HG03558 (cell line): ENCODE data around the gene LHX5.
A peak's percentile ranks its signal among the peaks of the same experiment; 100 is the strongest.

Experiments used
- ATAC-seq: cut with Tn5 transposase; IDR thresholded peaks from one replicate; pipeline ENCODE4 v1.9.1; 2021; ENCODE audit warnings: moderate number of reproducible peaks; ENCODE audit not compliant: unreplicated experiment; ENCODE audit errors: extremely low read depth

LHX5 gene

DNA sequence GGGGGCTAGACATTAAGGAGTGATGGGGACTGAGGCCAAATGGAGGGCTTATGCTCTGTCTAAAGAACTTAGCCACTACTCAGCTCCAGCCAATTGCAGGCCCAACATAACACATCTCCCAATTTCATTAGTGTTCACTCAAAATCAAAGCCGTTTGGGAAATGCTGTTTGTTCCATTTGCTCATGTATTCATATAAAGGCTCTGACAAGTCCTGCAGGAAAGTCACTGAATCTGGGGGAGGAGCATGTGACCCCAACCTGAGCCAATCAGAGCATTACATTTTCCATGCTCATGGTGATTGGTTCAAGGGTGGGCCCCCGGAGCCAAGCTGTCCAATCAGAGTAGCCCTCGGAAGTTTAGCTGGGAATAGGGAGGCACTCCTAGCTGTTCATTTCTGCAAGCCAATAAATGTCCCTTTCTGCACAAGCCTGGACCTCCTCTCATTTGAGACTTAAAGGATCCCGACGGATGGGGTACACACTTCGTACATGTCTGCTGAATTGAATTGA lies 28.6 kb downstream of the LHX5 start:
- no peak for ATAC-seq

DNA sequence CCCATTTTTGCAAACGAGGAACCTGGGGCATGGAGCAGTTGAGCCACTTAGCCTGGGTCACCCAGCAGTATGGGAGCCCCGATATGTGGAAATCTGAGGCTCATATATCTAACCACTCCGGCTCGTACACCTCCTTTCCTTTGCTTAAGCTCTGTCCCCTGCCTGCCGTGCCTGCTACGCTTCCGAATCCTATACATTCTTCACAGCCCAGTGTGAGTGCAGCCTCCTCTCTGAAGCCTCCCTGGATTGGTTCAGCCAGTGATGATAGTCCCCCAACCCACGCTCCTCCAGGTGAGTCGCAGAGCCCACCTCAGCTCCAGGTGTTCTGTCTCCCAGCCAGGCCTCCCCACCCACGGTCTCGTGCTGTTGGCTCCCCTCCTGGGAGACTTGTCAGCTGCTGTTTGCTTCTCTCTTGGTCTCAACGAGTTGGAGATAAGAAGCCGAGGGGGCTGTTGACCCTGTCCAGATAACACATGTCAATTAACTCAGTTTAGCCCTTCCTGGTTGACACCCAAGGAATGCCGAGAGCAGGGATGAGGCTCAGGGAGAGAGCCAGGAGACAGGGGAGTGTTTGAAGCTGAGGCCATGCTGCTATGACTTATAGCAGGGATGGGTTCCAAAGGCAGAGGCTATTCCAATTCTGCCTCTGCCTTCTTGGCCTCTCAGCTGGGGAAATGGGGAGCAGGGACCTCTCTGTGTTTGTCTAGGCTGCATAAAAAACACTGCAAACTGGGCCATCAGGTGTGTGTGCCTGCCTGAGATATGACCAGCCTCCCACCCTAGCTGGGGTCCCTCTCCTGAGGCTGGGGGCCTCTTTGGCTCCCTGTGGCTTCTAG lies 30.5 kb downstream of the LHX5 start:
- ATAC-seq = no peak

DNA sequence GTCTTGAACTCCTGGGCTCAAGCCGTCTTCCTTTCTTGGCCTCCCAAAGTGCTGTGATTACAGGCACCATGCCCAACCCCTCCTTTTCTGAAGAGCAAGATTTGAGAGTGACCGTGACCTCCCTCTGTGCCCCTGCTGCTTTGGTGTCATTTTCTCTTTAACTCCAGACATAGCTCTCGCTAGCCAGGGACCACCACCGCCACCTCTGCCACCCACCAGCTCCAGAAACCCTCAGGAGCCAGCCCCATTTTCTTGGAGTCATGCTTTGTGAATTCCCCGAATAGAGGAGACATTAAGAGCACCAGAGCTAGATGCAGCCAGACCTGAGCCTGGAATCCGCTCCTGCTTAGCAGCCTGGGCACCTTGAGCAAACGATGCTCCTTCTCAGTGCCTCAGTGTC lies 31.3 kb downstream of the LHX5 start:
- no peak for ATAC-seq

DNA sequence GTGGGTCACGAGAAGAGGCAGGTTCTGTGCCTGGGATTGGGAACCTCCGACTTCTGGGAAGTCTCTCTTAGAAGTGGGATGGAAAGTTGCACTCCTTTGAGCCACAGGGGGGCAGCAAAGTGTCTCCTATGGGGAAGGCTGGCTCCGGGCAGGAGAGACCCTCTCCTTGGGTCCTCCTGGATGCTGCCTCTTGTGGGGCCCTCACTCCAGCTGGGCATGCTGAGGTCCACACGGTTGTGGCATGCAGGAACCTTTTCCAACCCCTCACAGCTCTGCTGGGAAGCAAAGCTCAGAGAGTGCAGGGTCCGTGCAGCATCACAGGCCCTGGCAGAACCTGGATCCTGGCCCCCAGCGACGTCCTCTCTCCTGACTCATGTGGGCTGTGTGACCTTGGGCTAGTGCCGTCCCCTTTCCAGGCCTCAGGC lies 32.1 kb downstream of the LHX5 start:
- ATAC-seq = no peak

DNA sequence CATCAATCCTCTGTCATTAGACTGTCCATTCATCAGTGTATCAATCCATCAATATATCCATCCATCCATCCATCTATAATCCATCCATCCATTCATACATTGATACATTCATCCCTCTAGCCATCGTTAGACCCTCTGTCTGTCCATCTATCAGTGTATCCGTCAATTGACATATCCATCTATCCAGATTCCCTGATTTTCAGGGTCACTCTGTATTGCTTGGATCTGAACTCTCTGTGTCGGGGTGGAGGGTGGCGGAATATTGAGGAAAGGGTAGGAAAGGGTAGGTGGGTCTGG lies 32.4 kb downstream of the LHX5 start:
- ATAC-seq = no peak

DNA sequence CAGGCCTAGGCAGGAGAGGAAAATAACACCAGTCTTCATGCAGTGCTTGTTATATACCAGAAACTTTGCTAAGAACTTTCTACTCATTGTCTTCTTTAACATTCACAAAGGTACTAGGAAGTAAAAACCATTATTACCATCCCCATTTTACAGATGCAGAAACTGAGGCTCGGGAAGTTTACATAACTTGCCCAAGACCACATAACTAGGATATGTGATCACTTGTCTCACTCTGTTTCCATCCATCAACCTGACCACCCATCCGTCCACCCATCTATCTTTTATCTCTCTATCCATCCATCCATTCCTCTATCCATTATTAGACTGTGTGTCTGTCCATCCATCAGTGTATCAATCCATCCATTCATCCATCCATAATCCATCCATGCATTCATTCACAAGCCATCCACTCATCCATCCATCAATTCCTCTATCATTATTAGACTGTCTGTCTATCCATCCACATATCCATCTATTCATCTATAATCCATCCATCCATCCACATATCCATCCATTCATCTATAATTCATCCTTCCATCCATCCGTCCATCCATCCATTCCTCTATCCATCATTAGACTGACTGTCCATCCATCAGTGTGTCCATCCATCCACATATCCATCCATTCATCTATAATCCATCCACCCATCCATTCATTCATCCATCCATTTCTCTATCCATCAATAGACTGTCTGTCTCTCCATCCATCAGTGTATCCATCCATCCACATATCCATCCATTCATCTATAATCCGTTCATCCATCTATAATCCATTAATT lies 33.0 kb downstream of the LHX5 start:
- ATAC-seq = no peak

DNA sequence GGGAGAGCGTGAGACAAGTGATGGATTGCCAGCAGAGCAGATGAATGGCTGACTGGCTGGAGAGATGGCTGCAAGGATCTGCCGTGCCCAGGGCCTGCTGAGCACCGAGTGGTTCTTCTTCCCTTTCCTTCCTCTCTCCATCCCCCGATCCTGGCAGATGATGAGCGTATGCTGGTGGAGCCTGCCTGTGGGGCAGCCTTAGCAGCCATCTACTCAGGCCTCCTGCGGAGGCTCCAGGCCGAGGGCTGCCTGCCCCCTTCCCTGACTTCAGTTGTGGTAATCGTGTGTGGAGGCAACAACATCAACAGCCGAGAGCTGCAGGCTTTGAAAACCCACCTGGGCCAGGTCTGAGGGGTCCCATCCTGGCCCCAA lies 34.0 kb downstream of the LHX5 start:
- ATAC-seq = no peak

DNA sequence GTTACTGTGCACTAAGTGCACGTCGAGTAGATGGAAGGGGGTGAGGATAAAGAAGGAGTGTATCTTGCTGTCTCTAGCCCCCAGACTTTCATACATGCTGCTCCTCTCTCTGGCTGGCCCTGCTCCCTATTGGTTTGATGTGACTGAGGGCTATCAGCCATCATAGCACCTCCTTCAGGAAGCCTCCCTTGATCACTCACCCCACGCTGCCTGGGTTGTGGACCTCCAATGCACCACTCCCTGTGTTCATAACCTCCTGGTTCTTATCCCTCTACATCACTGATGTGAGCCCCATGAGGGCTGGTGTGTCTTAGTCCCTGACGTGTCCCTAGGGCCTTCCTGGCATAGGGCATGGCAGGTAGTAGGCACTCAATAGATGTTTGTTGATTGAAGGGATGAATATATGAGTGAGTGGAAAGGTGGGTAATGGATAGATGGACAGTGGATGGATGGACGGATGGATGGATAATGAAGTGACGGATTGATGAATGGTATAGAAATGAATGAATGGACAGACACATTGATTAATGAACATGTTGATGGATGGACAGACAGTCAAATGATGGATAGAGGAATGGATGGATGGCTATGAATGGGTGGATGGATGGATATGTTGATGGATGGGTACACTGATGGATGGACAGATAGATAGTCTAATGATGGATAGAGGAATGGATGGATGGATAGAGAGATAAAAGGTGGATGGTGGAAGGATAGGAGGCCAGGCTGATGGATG lies 34.5 kb downstream of the LHX5 start:
- ATAC-seq = no peak

DNA sequence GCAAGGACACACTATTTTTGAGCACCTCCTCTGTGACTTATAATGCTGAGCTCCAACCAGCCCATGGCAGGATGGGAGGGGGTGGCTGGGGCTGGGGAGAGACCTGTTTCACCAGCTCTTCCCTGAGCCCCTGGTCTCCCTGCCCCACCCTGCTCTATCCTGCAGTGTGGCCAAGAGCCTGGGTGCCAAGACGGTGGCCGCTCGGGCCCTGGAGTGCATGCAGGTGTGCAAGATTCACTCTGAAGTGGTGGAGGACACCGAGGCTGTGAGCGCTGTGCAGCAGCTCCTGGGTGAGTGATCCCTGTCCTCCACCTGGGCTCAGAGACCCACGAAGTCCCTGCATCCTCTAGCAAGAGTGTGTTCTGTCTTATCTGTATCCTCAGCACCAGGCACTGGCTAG lies 35.1 kb downstream of the LHX5 start:
- no peak for ATAC-seq

DNA sequence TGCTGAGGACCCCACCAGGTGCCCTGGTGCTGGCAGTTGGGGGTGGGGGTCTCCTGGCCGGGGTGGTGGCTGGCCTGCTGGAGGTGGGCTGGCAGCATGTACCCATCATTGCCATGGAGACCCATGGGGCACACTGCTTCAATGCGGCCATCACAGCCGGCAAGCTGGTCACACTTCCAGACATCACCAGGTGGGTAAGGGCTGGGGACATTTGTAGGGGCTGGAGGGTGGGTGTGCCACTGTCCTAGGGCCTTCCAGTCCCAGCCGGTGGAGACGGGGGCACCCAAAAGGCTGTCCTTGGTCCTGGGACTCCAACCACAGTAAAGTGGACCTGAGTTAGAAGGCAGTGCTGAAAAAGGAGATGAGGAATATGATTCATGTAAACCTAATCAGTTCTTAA lies 36.3 kb downstream of the LHX5 start:
- ATAC-seq = no peak

DNA sequence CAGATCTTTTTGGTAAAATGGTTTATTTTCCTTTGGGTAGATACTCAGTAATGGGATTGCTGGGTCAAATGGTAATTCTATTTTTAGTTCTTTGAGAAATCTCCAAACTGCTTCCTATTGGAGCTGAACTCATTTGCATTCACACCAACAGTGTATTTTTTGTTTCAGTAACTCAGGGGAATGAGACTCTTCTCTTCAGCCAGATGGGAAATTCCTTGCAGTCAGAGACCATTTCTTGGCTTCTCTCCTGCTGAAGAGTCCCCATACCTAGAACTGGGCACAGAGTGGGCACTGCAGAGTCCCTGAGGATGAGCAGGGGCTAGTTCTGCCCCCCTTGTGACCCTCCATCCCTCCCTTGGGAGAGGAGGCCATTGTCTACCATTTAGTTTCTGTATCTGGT lies 38.7 kb downstream of the LHX5 start:
- no peak for ATAC-seq

DNA sequence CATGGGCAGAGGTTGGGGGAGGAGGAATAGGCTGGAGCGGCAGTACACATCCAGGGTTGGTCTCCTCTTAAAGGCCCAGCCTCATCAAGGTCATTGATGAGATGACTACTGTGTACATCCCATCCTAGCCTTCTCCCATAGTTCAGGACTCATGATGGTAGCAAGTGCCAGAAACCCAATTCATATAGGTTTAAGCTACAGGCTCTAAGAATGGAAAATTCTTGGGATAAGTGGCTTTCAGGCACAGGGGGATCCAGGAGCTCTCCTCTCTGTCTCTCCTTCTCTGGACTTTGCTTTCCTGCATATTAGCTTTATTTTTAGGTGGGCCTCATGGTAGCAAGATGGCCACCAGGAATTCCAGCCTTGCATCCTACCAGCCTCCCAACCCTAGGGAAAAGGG lies 43.2 kb downstream of the LHX5 start:
- no peak for ATAC-seq

DNA sequence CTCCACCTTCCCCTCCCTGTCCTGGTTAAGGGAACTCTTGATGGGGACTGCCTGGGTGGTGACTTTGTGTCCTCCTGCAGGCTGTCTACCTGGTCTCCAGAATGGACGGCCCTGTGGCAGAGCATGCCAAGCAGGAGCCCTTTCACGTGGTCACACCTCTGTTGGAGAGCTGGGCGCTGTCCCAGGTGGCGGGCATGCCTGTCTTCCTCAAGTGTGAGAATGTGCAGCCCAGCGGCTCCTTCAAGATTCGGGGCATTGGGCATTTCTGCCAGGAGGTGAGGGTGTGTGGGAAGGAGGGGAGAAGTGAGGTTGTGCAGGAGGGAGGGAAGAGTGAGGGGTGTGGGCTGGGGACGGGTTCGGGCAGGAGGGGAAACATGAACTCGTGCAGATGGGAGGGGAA lies 43.8 kb downstream of the LHX5 start:
- ATAC-seq = no peak

DNA sequence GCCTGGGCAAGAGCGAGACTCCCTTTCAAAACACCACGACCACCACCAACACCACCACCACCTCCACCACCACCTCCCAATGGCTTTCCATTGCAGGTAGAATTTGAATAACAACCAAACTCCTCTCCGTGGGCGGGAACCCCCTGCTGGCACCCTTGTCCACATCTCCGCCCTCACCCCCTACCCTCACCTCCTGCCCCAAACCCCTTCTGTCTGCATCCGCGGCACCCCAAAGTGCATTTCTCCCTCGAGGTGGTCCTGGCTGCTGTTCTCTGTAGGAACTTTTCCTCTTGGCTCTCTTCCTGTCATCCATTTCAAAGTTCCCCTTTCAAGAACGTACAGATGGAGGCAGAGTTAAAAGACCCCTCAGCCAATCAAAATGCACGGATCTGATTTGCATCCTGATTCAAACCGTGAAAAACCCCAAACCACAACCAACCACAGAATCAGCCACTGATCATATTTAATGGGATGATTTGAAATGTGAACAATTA lies 45.7 kb downstream of the LHX5 start:
- ATAC-seq = no peak

DNA sequence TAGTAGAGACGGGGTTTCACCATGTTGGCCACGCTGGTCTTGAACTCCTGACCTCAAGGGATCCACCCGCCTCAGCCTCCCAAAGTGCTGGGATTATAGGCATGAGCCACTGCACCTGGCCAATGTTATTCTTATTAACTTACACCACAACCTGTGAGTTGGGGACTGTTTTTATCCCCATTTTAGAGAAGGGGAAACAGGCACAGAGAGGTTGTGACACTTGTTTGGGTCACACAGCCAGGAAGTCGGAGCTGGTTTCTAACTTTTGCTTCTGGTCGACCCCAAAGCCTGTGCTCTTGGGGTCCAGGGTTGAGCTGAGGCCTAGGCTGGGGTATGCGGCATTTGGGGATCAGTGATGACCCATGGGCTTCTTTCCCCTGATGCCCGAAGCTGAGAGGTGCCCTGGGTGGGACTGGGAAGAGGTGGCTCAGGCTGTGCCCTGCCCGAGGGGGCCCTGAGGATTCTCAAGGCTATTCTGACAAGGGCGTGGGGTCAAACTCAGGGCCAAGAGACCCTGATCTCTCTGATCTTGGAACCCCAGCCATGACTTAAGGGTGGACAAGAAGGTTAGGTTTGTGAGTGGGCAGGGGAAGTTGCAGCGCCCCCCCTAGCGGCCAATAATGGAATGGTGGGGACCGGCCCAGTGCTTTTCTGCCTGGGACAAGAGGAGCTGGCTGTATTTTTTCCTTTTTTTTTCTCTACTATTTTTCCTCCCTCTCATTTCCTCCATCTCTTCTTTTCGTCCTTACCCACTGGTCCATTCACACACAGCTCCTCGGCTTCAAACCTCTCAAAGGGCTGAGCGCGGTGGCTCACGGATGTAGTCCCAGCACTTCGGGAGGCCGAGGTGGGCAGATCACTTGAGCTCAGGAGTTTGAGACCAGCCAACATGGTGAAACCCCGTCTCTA lies 46.5 kb downstream of the LHX5 start:
- no peak for ATAC-seq

DNA sequence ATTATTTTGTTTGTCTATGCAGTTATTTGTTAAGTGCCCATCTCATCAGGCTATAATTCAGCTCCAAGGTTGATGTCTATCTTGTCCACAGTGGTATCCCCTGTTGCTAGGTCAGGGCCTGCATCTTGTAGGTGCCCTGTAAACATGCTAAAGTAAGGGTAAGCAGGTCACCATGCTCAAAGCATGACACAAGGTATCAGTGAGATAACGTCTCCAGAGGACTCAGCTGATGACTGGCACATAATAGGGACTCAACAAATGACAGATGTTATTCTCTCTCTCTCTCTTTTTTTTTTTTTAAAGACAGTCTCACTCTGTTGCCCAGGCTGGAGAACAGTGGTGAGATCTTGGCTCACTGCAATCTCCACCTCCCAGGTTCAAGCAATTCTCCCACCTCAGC lies 47.2 kb downstream of the LHX5 start:
- no peak for ATAC-seq

DNA sequence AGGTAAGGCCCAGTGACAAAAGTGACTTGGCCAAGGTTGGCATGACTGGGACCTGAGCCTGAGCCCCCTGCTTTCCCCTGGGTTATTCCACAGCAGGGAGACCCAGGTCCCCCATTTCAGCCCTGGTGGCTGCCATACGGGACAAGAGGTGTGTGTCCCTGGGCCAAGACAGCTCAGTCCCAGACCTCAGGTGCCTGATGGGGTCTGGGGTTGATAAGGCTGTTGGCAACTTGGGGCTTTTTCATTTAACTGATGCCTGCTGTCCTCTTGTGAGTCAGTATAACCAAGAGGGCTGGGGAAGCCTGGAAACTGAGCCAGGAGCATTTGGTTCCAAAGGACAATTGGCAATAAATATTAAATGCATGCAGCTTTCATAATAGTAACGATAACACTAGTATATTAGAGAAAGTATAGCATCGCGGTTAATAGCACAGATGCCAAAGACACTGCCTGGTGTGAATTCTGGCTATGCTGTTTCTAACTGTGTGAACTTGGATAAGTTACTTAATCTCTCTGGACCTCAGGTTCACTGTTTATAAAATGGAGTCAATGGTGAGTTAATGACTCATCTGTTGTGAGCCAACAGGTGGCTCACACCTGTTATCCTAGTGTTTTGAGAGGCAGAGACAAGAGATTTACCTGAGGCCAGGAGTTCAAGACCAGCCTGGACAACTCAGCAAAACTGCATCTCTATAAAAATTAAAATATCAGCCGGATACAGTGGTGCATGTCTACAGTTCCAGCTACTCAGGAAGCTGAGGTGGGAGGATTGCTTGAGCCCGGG lies 48.6 kb downstream of the LHX5 start:
- ATAC-seq = no peak

DNA sequence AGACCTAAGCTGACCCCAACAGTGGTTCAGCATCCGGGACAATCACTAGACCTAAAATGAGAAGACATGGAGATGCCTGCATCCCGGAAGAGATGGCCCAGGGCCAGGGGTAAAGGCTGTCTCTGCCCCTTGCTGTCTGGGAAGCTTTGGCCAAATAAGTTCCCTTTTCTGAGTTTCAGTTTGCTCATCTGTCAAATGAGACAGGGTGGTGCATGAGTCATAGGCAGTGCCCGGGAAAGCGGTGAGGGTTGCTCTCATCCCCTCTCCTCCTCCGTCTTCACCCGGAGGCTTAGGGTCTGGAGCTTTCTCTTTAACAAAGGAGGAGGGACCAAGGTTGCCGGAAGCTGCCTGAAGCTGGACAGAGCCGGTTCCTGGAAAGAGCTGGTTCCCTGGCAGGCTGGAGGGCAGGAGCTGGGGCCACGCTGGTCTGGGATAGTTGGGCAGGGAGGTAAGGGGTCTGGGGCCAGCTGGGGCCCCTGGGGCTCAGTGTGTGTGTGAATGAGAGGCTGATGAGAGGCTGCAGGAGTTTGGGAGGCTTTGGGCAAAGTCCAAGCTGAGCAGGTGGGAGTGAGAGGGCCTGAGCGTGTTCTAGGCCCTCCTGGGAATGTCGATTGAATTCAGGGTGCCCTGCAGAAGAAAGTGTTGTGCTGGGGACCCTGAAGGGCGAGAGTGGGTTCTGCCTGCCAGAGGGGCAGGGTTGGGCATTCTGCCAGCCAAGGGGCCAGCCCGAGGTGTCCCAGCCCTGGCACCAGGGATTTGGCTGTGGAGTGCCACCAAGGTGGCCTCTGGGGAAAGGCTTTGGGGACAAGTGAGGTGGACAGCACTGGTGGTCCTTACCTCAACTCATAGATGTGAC lies 49.4 kb downstream of the LHX5 start, which contains the start of gene SDSL:
Gene SDSL, plus strand, starts transcription at position 351 of the 856 bp plus-strand sequence. CDS start 5,603 bp downstream, outside the sequence.
- ATAC-seq = peak; percentile 85
